SK-N-MC (cell line): Measurements from ENCODE around the gene PNN.

Experiments
- EZH2 ChIP-seq: fragments of 200-600 bp; sonication (generic); IDR thresholded peaks from one replicate; pipeline ENCODE4 v1.6.1; 2017; ENCODE audit warnings: antibody characterized with exemption
- POLR2AphosphoS5 ChIP-seq: IDR thresholded peaks from 2 replicates; pipeline ENCODE4 v1.6.1; 2012; ENCODE audit warnings: mild to moderate bottlenecking, low read depth, low read length, borderline replicate concordance

DNA sequence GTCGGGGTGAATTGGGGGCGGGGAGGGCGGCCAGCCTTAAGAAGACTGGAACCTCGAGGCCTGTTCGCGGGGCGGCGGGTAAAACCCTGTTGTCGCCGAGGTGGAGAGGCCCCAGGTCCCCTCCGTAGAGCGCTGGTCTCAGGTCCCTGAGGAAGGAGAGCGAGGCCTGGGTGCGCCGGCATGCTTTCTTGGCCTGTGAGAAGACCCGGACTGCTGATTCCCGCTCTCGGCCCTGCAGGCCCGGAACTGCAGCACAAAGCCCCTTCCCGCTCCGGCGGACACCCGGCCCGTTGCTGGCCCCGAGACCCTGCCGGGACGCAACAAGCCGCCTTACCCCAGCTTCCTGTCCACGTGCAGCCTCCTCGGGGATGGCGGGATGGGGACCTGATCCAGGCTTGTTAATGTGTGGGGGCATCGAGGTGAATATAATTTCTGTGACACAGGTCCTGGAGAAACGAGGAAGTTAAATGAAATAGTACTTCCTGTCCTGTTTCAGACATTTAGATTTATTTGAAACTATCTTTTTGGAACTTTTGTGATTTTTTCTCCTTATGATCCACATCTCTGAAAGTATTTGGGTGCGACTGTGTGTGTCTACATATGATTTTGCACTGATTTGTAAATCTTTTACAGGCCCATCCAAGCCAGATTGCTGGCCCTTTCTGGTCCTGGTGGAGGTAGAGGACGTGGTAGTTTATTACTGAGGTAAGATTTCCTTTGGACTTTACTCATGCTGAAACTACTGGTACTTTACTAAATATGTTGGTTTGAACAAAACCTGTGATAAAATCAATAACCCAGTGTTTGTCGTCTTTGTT lies 600 bp downstream of the PNN start:
- TF ChIP-seq EZH2 (no peak), POLR2AphosphoS5 (no peak)
